A549 (cell line): ENCODE data around the gene SLC25A10. TPM values are rescaled to one million over a fixed set of nuclear protein-coding genes. Genes with fewer than 3 reads are reported as not detected.

Source experiments
- BCL3 ChIP-seq: fragments of >200 bp; sonication (Bioruptor Twin); formaldehyde crosslinking; IDR thresholded peaks from 3 replicates; pipeline ENCODE4 v1.6.1; 2016
- BHLHE40 ChIP-seq: IDR thresholded peaks from 2 replicates; pipeline ENCODE4 v1.6.1; 2012; ENCODE audit warnings: low read depth, low read length, inconsistent platforms
- CBX8 ChIP-seq: fragments of 200-600 bp; sonication (generic); IDR thresholded peaks from 2 replicates; pipeline ENCODE4 v1.6.1; 2016
- CHD2 ChIP-seq: fragments of 150-350 bp; IDR thresholded peaks from 2 replicates; pipeline ENCODE4 v1.6.1; 2014; ENCODE audit warnings: low read length; ENCODE audit not compliant: partially characterized antibody
- E2F6 ChIP-seq: IDR thresholded peaks from 2 replicates; pipeline ENCODE4 v1.6.1; 2012; ENCODE audit warnings: low read depth, borderline replicate concordance
- EHF ChIP-seq: fragments of 250-450 bp; sonication (Bioruptor Pico); IDR thresholded peaks from 2 replicates; pipeline ENCODE4 v1.5.0; 2020; ENCODE audit warnings: mild to moderate bottlenecking
- ELK1 ChIP-seq: fragments of 150-350 bp; IDR thresholded peaks from 2 replicates; pipeline ENCODE4 v1.6.1; 2014; ENCODE audit warnings: low read depth, mild to moderate bottlenecking, low read length
- FOSL2 ChIP-seq, 2 experiments: fragments of 450-650 bp in 1 of 2; fragments of >200 bp in 1 of 2; sonication (Bioruptor Twin) in 1 of 2; formaldehyde crosslinking; IDR thresholded peaks; 2 replicates each; pipeline versions ENCODE4 v1.5.0 to v1.6.1; 2016 to 2020; ENCODE audit warnings: mild to moderate bottlenecking in 1 of 2, moderate library complexity in 1 of 2
- HDAC2 ChIP-seq: fragments of 200-600 bp; sonication (generic); IDR thresholded peaks from 2 replicates; pipeline ENCODE4 v1.6.1; 2016
- HES2 ChIP-seq: fragments of >200 bp; sonication (Bioruptor Twin); formaldehyde crosslinking; IDR thresholded peaks from 2 replicates; pipeline ENCODE4 v1.6.1; 2016
- HEYL ChIP-seq: fragments of 250-450 bp; sonication (Bioruptor Pico); IDR thresholded peaks from 2 replicates; pipeline ENCODE4 v1.8.0; 2021; ENCODE audit warnings: mild to moderate bottlenecking, moderate library complexity
- HMGXB4 ChIP-seq: fragments of 250-450 bp; sonication (Bioruptor Pico); IDR thresholded peaks from 2 replicates; pipeline ENCODE4 v1.5.0; 2021; ENCODE audit warnings: mild to moderate bottlenecking, moderate library complexity, borderline replicate concordance
- HOXA7 ChIP-seq: fragments of 250-450 bp; sonication (Bioruptor Pico); IDR thresholded peaks from 2 replicates; pipeline ENCODE4 v1.5.0; 2020; ENCODE audit warnings: mild to moderate bottlenecking, moderate library complexity
- HOXB13 ChIP-seq: fragments of 250-450 bp; sonication (Bioruptor Pico); IDR thresholded peaks from 2 replicates; pipeline ENCODE4 v1.5.0; 2020; ENCODE audit warnings: low read depth, mild to moderate bottlenecking, moderate library complexity
- HOXB5 ChIP-seq: fragments of 250-450 bp; sonication (Bioruptor Pico); IDR thresholded peaks from 2 replicates; pipeline ENCODE4 v1.5.0; 2020; ENCODE audit warnings: mild to moderate bottlenecking, moderate library complexity
- JUN ChIP-seq, 2 experiments: fragments of >200 bp; sonication (Bioruptor Twin); formaldehyde crosslinking; IDR thresholded peaks; 2 replicates in 1 of 2; 3 replicates in 1 of 2; pipeline ENCODE4 v1.6.1; 2016 to 2017
- JUNB ChIP-seq: fragments of >200 bp; sonication (Bioruptor Twin); formaldehyde crosslinking; IDR thresholded peaks from 2 replicates; pipeline ENCODE4 v1.6.1; 2016
- MAFK ChIP-seq: fragments of 450-650 bp; IDR thresholded peaks from 2 replicates; pipeline ENCODE4 v1.6.1; 2014; ENCODE audit not compliant: partially characterized antibody
- MAX ChIP-seq: IDR thresholded peaks from 2 replicates; pipeline ENCODE4 v1.6.1; 2012
- NR3C1 ChIP-seq: fragments of >200 bp; sonication (Bioruptor Twin); formaldehyde crosslinking; IDR thresholded peaks from 3 replicates; pipeline ENCODE4 v1.6.1; 2017
- PHF8 ChIP-seq: fragments of 200-600 bp; sonication (generic); IDR thresholded peaks from 2 replicates; pipeline ENCODE4 v1.6.1; 2016; ENCODE audit warnings: low read depth, mild to moderate bottlenecking, antibody characterized with exemption, moderate library complexity, borderline replicate concordance
- POLR2A ChIP-seq: IDR thresholded peaks from 2 replicates; pipeline ENCODE4 v1.6.1; 2012; ENCODE audit warnings: mild to moderate bottlenecking, low read length
- RARB ChIP-seq: fragments of 250-450 bp; sonication (Bioruptor Pico); IDR thresholded peaks from 2 replicates; pipeline ENCODE4 v1.8.0; 2021; ENCODE audit warnings: mild to moderate bottlenecking, moderate library complexity
- REST ChIP-seq: fragments of 200-600 bp; sonication (generic); IDR thresholded peaks from 2 replicates; pipeline ENCODE4 v1.6.1; 2016; ENCODE audit warnings: antibody characterized with exemption, mild to moderate bottlenecking, moderate library complexity
- RFX5 ChIP-seq: fragments of 450-650 bp; IDR thresholded peaks from 2 replicates; pipeline ENCODE4 v1.7.1; 2014; ENCODE audit warnings: antibody characterized with exemption, mild to moderate bottlenecking, moderate library complexity
- RNF2 ChIP-seq: fragments of 200-600 bp; sonication (generic); IDR thresholded peaks from 2 replicates; pipeline ENCODE4 v1.6.1; 2016; ENCODE audit warnings: low read depth, mild to moderate bottlenecking, antibody characterized with exemption, moderate library complexity, borderline replicate concordance
- SREBF2 ChIP-seq: fragments of 450-650 bp; IDR thresholded peaks from 2 replicates; pipeline ENCODE4 v1.6.1; 2014; ENCODE audit warnings: mild to moderate bottlenecking, moderate library complexity
- TFCP2L1 ChIP-seq: fragments of 250-450 bp; sonication (Bioruptor Pico); IDR thresholded peaks from 2 replicates; pipeline ENCODE4 v1.5.0; 2021; ENCODE audit warnings: mild to moderate bottlenecking
- TP53 ChIP-seq: fragments of 250-450 bp; sonication (Bioruptor Pico); IDR thresholded peaks from 2 replicates; pipeline ENCODE4 v1.5.0; 2021; ENCODE audit warnings: mild to moderate bottlenecking, moderate library complexity
- USF2 ChIP-seq: fragments of 450-650 bp; IDR thresholded peaks from 2 replicates; pipeline ENCODE4 v1.6.1; 2014; ENCODE audit warnings: antibody characterized with exemption
- ZC3H11A ChIP-seq: fragments of 450-650 bp; IDR thresholded peaks from 2 replicates; pipeline ENCODE4 v1.6.1; 2014; ENCODE audit warnings: antibody characterized with exemption, mild to moderate bottlenecking
- ZNF302 ChIP-seq: fragments of 250-450 bp; sonication (Bioruptor Pico); IDR thresholded peaks from 2 replicates; pipeline ENCODE4 v1.9.0; 2021; ENCODE audit warnings: inconsistent platforms, mild to moderate bottlenecking, moderate library complexity
- polyA plus RNA-seq, 4 experiments: library from polyadenylated mRNA; depleted of rRNA in 3 of 4; stranded (reverse); fragments of >200 nt; fragmentation: RNase III in 1 of 4; extraction: RNeasy Plus Mini Kit Qiagen cat#74134 plus additional on column Dnase treatment in 1 of 4; gene quantifications; 2 replicates in 3 of 4; 3 replicates in 1 of 4; pipeline ENCODE4 v1.2.3, GENCODE V29; 2011 to 2017

Gene SLC25A10
- polyA plus RNA-seq, 2 of the 4 experiments (the other 2 are of a cell fraction) = 20.0 to 47.0 TPM

- TF ChIP-seq ELK1 (no peak), MAFK (peak; percentile 47), TP53 (CRISPR knock-in tag) (0 out of 2 replicates have a peak, but pooled peaks have one; percentile 62), CHD2 (peak; percentile 68), HOXB5 (CRISPR knock-in tag) (no peak), ZC3H11A (no peak), TFCP2L1 (no peak), ZNF302 (CRISPR knock-in tag) (no peak), RFX5 (no peak), USF2 (no peak), HDAC2 (no peak), JUNB (no peak), CBX8 (no peak), HMGXB4 (CRISPR knock-in tag) (no peak), HES2 (no peak), HOXA7 (CRISPR knock-in tag) (no peak), MAX (peak; percentile 87), FOSL2 (IDR thresholded peaks at IDR 0.05) (no peak), FOSL2 (CRISPR knock-in tag; IDR thresholded peaks at IDR 0.05) (peak; percentile 81), REST (peak; percentile 31; the same call in 1 of the 2 replicates), BHLHE40 (no peak), POLR2A (peak; percentile 62), HOXB13 (CRISPR knock-in tag) (no peak), BCL3 (peak; percentile 63; the same call in 2 of the 3 replicates), E2F6 (no peak; the same call in 1 of the 2 replicates), EHF (no peak), HEYL (CRISPR knock-in tag) (no peak), JUN (IDR thresholded peaks at IDR 0.05) (peak; percentile 65 to 84), RNF2 (no peak), RARB (no peak), PHF8 (peak; percentile 88), NR3C1 (no peak), SREBF2 (no peak)
Measured at GRCh38 chr17:81683584-81684441, 28.3 kb upstream of the SLC25A10 start, which contains the start of the genes ARL16 and HGS (continued).
